GM18861 (cell line): ENCODE results near the gene LZTS2.
"Not testable (repeated sequence)": the region's sequence is repeated elsewhere in the genome, so short reads cannot be mapped to it uniquely, and the experiment has no call there.

ENCODE experiments used
- ATAC-seq: cut with Tn5 transposase; IDR thresholded peaks from one replicate; pipeline ENCODE4 v1.9.1; 2021; ENCODE audit not compliant: unreplicated experiment

Gene LZTS2

DNA sequence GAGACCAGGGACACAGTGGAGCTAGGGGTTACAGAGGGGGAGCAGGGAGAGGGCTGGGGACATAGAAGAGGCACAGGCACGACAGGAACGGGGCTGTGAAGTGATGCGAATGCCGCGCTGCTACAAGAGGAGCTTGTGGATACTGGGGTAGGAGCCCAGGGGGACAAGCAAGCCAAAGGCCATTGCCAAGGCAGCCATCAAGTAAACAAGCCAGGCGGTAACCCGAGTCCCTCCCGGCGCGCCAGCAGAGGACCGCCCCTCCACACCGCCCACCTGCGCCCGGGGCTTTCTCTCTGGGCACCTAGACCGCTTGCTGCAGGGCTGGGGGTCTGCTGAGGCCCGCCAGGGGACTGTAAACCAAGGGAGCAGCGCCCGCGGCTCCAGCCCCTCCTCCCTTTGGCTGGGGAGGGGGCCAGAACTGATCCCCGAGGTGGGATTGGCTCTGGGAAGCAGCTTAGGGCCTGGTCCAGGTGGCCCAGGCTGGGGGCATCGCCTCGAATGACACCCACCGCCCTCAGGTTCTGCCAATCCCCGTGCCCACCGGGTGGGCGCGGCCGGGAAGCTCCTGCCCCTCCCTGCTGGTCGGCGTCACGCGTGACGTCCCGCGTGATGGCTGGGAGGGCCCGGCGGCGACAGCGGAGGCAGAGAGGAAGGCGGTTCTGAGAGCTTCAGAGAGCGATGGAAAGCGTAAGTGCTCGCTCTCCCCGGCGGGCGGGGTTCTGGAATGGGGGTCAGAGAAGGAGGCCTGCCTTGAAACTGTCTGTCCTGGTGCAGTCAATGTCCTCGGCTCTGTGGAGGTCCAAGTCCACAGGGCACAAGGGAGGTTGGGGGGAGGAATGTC is 32.4 kb downstream of the LZTS2 start:
- no peak for ATAC-seq

DNA sequence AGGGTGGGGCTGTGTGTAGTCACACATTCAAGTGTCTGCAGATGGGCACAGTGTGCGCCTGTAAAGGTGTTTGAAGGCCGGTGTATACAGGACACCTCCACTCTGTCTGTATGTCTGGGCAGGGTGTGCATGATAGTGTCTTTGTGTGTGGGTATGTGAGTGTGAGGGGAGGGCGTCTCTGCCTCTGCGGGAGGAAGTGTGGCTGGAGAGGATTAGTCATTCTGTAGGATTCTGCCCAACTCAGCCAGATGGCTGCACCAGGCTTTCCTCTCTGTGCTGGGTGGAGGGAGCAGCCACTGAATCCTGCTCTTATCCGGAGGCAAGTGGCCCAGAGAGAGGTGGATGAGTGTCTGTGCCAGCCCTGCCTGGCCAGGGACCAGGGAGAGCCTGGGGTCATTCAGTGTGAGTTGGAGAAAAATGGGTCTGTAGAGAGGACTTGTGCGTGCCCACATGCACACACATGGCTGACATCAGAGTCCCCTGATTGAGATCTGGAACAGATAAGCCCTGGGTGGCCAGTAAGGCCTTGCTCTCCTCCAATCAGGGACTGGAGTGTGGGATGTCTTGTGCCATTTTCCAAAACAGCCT is 33.1 kb downstream of the LZTS2 start:
- ATAC-seq, result no peak

DNA sequence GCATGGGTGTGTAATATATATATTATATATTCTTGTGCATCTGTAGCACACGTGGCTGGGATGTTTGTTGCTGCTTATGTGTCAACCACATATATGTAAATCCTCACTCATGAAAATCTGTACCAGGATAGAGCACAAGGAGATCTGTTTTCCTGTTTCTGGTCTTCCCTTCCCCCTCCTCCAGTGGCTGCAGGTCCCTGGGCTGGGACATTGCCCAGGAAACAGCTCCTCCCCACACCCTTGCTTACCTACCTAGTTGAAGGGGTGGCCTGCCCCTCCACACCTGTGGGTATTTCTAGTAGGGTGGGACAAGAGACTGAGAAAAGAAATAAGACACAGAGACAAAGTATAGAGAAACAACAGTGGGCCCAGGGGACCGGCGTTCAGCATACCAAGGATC is 33.7 kb downstream of the LZTS2 start:
- ATAC-seq, result no peak

DNA sequence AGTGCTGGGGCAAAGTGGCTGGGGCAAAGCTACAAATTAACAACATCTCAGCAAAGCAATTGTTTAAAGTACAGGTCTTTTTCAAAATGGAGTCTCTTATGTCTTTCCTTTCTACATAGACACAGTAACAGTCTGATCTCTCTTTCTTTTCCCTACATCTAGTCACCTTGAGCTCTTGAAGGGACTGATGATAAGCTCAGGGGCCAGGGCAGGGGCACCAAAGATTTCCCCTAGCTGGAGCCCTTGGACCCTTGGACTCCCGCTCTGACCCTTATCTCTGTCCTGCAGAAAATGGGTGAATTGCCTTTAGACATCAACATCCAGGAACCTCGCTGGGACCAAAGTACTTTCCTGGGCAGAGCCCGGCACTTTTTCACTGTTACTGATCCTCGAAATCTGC is 34.8 kb downstream of the LZTS2 start:
- not testable (repeated sequence) for ATAC-seq

DNA sequence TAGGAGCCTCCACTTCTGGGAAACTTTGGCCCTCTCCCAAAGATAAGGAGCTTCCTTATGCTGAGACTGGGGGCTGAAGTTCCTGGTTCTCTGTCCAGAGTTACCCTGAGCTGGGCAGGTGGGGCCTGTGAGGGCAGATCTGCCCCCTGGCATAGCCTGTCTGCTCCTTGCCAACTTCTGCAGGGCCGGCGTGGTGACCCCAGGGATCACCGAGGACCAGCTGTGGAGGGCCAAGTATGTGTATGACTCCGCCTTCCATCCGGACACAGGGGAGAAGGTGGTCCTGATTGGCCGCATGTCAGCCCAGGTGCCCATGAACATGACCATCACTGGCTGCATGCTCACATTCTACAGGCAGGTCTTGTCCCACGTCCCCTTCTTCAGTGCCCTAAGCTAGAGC is 35.7 kb downstream of the LZTS2 start:
- no peak for ATAC-seq

DNA sequence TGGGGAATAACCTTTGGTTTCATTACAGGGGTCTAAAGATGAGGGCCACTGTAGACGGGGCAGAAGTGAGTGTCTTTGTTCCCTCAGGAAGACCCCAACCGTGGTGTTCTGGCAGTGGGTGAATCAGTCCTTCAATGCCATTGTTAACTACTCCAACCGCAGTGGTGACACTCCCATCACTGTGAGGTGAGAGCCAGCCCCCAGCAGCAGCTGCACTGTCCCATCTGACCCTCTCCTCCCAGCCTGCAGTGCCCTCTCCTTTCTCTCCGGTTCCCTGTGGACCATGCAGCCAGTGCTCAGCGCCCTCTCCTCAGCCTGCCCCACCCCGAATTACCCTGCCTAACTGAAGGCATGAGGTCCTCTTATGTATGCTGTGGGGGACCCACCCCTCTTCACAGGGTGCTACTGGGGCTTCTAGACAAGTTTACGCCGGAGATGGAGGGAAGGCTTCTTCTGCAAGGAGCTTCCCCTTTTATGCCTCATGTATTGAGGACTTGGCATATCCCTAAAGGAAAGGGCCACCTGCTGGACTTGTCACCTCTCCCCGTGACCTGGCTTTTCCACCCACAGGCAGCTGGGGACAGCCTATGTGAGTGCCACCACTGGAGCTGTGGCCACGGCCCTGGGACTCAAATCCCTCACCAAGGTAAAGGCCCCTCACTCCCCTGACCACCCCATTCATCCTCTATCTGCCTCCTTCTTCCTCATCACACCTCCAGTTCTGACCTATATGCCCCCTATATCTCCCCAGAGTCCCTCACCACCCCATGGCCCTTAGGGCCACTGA is 36.5 kb downstream of the LZTS2 start:
- no peak for ATAC-seq

DNA sequence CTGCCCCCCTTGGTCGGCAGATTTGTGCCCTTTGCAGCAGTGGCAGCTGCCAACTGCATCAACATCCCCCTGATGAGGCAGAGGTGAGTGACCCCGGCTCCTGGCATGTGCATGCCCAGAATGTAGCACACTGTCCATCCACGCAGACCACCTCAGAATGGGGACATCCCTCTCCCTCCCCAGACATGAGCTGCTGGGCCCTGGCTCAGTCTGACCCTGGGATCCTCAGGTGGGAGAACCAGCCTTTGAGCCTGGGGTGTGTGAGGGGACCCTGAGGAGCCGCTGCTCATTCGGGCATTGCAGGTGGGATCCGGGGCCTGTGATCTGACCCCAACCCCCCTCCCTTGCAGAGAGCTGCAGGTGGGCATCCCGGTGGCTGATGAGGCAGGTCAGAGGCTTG is 37.1 kb downstream of the LZTS2 start:
- no peak for ATAC-seq

DNA sequence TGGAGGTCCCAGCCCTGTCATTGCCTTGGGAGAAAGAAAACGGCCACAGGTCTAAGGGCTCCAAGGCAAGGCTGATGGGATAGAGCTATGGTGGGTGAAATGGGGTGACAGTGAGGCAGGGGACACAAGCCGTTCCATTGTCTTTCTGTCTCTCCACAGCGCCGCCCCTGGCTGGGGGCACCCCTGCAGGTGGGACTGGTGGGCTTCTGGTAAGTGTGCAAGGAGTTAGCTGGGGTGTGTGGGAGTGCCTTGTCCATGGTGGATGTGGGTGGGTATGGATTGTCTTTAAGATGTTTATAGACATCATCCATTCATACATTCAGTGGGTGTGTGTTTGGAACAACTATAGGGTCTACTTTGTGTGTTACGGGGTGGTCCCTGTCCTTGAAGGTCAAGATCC is 38.9 kb downstream of the LZTS2 start:
- no peak for ATAC-seq

DNA sequence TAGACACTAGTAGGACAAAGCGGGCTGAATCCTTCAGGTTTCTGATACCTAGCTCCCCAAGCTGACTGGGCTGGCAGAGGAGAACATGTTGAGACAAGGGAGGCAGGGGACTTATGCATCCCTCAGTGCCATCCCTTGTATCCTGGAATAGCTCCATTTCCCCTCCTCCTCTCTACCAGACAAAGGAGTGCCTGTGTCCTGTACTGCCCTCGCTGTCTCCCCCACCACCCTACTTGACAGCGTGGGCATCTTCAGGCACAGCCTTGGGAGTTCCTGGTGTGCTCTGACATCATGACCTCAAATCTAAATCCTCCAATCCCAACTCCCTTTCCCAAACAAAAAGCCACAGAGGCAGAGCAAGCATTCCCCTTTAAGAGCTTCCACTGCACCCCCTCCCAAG is 40.5 kb downstream of the LZTS2 start:
- no peak for ATAC-seq

DNA sequence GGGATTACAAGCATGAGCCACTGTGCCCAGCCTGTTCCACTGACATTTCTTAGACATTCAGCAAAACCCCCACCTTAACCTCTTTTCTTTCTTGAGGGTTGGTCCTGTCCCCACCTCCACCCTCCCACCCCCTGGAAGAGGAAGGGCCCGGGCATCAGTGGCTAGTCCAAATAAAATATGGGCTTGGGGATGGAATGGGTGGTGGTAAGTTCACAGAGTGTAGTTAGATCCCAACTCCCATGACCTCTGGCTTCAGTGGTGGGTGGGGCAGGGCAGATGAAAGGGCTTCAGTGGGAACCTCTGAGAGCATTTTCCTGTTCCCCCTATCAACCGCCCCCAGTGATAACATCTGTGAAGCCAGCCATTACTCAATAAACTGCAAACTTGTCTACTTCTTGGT is 41.2 kb downstream of the LZTS2 start:
- ATAC-seq, result no peak

DNA sequence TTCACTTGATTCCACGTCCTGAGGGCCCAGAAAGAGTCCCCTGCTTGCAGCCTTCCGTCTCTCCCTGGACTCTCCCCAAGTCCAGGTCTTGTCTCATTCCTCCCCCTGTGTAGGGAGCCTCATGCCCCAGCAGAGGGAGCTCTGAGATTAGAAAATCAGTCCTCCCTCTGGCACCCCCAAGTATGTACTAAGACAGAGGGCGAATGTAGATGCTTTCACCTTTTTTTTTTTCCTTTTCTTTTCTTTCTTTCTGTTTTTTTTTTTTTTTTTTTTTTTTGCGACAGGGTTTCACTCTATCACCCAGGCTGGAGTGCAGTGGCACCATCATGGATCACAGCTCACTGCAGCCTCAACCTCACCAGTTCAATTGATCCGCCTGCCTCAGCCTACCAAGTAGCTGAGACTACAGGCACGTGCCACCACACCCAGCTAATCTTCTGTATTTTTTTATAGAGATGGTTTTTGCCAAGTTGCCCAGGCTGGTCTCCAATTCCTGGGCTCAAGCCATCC is 41.7 kb downstream of the LZTS2 start:
- peak; percentile 56 for ATAC-seq

DNA sequence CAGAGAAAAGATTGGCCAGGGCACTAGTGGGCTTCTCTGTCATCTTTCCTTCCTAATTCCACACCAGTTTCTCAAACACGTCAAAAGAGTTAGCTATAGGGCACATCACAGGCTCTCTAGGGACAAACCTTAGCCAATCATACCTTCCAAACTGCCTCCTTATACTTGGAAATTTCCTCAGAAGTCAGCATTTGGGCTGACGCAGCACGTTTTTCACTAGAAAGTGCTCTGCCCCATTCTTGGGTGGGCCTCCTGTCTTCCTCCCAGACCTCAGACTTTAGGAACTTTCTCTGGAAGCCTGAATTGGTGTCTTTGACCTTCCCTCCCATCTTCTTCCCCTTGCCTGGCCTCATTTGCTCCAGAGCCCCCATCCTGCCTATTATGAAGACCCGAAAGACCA is 42.5 kb downstream of the LZTS2 start:
- no peak for ATAC-seq

DNA sequence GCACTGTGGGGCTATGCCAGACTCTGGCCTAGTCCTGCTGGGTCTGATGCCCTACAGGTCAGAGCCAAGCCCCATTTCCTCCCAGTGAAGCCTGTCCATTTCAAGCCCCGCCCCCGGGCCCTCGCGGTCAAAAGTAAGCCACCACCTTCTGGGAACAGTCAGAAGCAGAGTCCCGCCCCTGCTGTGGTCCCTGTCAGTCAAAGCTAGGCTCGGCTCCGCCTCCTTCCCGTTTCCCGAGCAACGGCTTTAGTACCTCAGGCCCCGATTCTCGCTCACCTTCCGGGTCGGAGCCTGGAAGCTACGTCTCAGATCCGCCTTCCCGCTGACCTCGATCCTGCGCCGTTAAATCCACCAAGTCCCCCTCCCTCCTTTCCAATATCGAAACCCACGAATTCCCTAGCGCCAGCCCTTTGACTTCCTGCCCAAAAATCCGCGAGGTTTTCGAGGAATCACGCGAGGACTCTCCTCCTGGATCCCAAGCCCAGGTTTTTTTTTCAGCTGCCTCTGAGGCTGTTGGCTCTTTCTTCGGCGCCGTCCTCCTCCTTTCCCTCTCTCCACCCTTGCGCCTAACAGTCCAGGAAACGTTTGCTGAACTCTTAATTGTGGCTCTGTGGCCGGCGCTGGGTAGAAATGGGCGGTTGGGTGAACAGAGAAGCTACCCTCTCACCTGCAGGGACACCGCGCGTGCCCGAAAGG is 43.2 kb downstream of the LZTS2 start:
- peak; percentile 89 for ATAC-seq

DNA sequence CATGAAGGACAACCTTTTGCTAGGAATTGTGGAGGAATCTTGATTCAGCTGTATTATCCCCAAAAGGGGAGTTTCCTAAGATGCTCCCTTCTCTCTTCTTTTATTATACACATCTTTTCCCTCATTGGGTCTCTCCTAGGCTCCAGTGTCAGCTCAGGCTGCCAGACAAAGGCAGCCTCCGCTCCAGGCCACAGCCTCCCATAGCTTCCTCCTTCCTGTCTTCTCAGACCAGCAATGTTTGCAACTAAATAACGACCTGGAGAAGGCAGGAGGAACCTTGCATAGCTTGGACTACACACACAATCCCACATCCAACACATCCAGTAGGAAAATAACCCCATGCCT is 43.7 kb downstream of the LZTS2 start:
- ATAC-seq, result no peak

DNA sequence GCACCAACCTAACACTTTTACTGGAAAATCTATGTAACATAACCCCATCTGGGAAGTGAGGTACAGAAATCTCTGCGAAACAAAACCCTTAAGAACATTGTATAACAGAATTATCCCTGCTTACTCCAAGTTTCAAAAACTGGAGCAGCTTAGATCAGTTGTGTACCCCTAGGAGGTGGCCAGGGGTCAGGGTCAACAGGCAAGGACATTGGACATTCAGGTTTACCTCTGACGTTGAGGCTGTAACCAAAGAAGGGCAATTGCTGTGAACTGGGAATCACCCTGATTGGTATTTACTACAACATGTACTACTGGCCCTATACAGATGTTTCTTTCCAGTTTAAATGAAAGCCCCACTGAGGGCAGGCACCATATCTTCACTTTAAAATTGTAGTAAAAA is 44.5 kb downstream of the LZTS2 start:
- no peak for ATAC-seq

DNA sequence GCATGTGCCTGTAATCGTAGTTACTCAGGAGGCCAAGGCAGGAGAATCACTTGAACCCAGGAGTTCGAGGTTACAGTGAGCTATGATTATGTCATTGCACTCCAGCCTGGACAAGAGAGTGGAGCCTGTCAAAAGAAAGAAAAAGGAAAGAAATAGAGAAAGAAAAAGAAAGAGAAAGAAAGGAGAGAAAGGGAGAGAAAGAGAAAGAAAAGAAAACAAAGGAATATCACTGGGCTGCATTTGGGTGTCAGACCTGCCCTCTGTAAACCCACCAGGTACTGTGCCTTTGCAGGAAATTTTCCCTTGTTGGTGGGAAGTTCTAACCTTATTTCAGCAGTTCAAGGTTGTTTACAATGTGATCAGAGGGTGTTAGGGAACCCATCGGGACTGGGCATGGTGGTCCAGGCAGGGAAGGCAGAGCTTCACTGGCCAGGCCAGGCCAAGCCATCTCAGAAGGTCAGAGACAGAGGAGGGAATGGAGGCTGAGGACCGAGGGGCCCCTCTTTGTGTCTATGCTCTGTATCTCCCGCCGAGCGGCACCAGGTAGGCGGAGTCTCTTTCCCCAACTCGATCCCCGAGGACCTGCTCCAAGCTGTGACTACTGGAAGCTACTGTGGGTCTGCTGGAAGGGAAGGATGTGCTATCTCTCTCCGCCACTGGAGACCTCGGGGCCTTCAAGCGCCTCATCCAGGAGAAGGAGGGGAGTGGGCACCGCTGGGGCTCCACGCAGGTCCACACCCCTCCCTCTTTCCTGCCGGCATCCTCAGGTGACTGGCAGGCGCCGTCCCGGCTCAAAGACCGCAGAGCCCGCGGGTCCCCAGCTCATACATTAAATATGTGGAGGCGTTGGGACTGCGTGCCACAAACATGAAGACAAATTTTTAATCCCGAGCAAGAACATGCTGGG is 47.0 kb downstream of the LZTS2 start:
- no peak for ATAC-seq

DNA sequence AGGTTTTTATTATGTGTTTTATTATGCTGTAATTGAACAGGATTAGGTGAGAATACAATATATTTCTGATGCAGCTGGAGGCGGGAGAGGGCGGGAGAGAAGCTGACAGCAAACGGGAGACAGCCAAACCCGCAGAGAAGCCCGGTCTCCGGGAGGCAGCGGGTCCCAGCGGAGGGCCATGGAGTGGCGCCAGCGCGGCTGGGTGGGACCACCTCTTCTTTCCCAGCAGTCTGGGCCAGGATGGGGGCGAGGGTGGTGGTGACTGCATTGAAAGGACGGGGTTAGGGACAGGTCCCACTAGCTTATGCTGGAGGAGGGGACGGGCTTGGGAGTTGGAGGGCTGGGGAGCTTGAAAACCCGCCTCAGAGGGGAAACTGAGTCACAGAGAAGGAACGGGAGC is 47.7 kb downstream of the LZTS2 start:
- ATAC-seq, result no peak

DNA sequence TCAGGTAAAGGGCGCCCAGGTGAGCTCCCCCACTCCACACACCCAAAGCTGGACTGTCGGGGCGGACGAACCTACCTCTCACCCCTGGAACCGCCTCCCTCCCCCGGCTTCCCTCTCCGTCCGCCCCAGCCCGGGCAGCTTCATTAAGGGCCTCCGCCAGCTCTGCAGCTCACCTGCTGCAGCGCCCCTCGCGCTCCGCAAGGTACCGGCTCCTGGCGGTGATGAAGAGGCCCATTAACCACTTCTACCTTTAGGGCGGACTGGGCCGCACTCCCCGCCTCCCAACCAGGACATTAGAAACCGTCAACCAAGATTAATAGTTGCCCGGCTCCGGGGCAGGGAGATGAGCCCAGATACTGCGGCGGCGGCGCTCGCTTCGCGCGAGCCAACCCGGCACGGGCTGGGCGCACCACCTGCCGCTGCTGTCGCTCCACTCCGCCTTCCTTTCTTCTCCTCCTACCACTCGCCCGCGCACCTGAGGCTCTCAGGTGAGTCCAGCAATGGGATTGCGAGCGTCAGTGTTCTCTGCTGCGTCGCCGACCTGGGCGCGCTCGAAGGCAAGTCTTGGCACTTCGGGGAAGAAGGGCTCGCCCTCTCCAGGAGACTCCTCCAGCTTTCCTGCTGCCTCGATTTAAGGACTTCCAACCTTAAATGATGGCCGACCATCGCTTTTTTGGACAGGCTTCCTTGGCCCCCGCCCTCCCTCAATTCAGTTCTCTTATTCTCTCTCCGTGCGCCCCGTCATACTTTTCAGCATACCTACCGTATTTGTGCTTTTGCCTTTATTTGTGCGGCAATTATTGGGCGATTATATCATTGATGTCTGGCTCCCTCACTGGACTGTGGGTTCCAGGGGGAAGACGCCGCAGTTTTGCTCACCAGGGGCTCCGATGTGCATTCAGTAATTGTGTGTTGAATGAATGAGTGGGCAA is 48.6 kb downstream of the LZTS2 start:
- no peak for ATAC-seq
